Measurements from ENCODE around the gene NCAM2. TPM values are rescaled to one million over a fixed set of nuclear protein-coding genes. Genes with fewer than 3 reads are reported as not detected.

NCAM2 gene
- total and polyA plus RNA-seq, 2 experiments from 2014 or later, result 1.7 to 6.3 TPM

DNA sequence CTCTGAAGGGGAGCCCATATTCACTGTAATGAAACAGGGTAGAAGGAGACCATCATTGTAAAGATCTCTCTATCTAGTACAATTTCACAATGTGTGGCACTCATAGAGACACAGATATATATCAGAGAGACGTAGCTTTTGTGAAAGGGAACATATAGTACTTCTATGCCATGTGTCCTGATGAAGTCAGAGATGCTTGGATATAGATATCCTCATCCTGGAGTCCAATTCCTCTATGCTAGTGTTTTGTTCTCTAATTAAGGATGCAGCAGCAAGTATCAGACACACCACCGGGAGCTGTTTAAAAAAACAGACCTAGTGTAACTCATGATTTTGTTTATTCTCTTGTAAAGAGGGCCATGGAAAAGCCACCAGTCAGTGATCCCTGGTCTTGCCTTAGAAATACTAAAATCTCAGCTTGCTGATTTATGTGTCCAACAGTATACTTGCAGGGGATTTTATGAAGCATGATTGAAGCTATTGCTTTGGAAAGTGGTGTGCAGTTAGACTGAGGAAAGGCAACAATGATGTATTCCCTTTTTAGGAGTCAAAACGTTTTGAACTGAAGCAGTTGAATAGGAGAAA is 2.5 kb downstream of the NCAM2 start:
- WGBS (ENCODE audit: low lambda C conversion rate, missing lambda C conversion rate), result 48% methylated on average over 3 of the region's 3 CpGs
- Histone ChIP-seq H3K9me2 (replicated peaks; ENCODE audit: insufficient read depth) (no peaks in the 10 kb centered on the region), H3K79me2 (no peaks in the 10 kb centered on the region), H3K36me3 (replicated peaks; ENCODE audit: insufficient read depth, low read depth) (no peaks in the 10 kb centered on the region), H3K9me3 (ENCODE audit: low read depth) (no peaks in the 10 kb centered on the region), H3K4me2 (peak overlapping the region; percentile 56), H3K27ac (no peak overlapping the region), H3K27me3 (peaks cover 10% of the 10 kb centered on the region), H3K4me1 (ENCODE audit: insufficient read depth) (no peaks in the 10 kb centered on the region), H4K20me1 (ENCODE audit: insufficient read depth, poor library complexity, severe bottlenecking) (no peaks in the 10 kb centered on the region), H3K4me3 (no peak overlapping the region), H2AFZ (no peak overlapping the region)
- no peak for DNase-seq (ENCODE audit: low spot score)
- no peak for TF ChIP-seq EZH2phosphoT487 (IDR thresholded peaks at IDR 0.05; ENCODE audit: low read depth, severe bottlenecking, unreplicated experiment)
- TF ChIP-seq EZH2 (IDR thresholded peaks at IDR 0.05; ENCODE audit: borderline replicate concordance), result no peak
- TF ChIP-seq, protein P1, sequence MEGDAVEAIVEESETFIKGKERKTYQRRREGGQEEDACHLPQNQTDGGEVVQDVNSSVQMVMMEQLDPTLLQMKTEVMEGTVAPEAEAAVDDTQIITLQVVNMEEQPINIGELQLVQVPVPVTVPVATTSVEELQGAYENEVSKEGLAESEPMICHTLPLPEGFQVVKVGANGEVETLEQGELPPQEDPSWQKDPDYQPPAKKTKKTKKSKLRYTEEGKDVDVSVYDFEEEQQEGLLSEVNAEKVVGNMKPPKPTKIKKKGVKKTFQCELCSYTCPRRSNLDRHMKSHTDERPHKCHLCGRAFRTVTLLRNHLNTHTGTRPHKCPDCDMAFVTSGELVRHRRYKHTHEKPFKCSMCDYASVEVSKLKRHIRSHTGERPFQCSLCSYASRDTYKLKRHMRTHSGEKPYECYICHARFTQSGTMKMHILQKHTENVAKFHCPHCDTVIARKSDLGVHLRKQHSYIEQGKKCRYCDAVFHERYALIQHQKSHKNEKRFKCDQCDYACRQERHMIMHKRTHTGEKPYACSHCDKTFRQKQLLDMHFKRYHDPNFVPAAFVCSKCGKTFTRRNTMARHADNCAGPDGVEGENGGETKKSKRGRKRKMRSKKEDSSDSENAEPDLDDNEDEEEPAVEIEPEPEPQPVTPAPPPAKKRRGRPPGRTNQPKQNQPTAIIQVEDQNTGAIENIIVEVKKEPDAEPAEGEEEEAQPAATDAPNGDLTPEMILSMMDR (IDR thresholded peaks at IDR 0.05; ENCODE audit: poor library complexity), result no peak

DNA sequence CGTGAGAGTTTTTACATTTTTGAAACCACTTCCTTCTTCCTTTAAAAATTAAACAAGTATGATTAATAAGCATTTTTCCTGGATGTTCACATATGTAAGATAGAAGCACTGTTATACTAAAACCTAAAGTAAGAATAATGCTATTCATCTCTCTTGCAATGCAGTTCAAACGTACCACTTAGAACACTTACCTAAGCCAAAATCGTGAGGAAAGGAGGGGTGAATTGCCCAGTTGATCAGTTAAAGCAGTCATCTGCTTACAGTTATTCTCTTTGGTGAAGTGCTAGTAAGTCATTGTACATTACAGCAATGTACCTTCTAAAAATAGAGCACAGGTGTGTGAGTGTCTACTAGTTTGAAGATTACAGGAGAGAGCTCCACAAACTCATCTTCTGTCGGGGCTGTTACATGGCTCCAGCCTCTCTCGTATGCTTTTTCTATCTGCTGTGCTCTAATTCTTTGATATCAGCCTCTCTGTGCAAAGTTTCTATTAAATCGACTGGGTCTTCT is 3.4 kb downstream of the NCAM2 start:
- no peak overlapping the region for H2AFZ ChIP-seq
- H3K9me3 ChIP-seq (ENCODE audit: low read depth), result no peaks in the 10 kb centered on the region
- H3K27me3 ChIP-seq, result peaks cover 10% of the 10 kb centered on the region
- no peak for TF ChIP-seq EZH2phosphoT487 (IDR thresholded peaks at IDR 0.05; ENCODE audit: low read depth, severe bottlenecking, unreplicated experiment)
- TF ChIP-seq EZH2 (IDR thresholded peaks at IDR 0.05; ENCODE audit: borderline replicate concordance), result no peak
- TF ChIP-seq, protein P1 (IDR thresholded peaks at IDR 0.05; ENCODE audit: poor library complexity), result no peak
- H3K27ac ChIP-seq, result no peak overlapping the region
- H3K9me2 ChIP-seq (replicated peaks; ENCODE audit: insufficient read depth), result no peaks in the 10 kb centered on the region
- no peak for DNase-seq (ENCODE audit: low spot score)
- no peak overlapping the region for H3K4me3 ChIP-seq
- no peaks in the 10 kb centered on the region for H3K79me2 ChIP-seq
- H3K4me2 ChIP-seq, result peak overlapping the region; percentile 56
- WGBS (ENCODE audit: low lambda C conversion rate, missing lambda C conversion rate), result 78% methylated on average over 6 of the region's 6 CpGs
- H3K36me3 ChIP-seq (replicated peaks; ENCODE audit: insufficient read depth, low read depth), result no peaks in the 10 kb centered on the region
- no peaks in the 10 kb centered on the region for H3K4me1 ChIP-seq (ENCODE audit: insufficient read depth)
- H4K20me1 ChIP-seq (ENCODE audit: insufficient read depth, poor library complexity, severe bottlenecking), result no peaks in the 10 kb centered on the region

DNA sequence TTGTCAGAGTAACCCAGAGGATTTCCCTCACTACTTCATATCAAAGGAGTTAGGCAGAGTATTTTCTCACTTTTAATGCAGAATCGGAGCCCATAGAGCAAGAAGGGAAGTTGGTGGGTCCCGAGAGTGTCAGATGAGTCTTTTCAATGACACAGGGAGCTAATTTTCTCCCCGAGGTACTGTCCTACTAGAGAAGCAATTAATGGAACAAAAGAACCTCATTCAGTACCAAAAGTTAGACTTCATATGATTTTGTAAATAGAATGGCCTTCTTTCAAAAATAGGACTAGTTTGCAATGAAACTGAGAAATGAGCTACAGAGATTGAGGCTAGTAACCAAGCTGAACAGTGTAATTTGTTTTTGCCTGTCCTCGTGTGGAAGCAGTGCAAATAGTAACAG is 3.9 kb downstream of the NCAM2 start:
- H3K27ac ChIP-seq, result no peak overlapping the region
- no peaks in the 10 kb centered on the region for H3K4me1 ChIP-seq (ENCODE audit: insufficient read depth)
- TF ChIP-seq EZH2 (IDR thresholded peaks at IDR 0.05; ENCODE audit: borderline replicate concordance) (no peak), EZH2phosphoT487 (IDR thresholded peaks at IDR 0.05; ENCODE audit: low read depth, severe bottlenecking, unreplicated experiment) (no peak)
- TF ChIP-seq, protein P1 (IDR thresholded peaks at IDR 0.05; ENCODE audit: poor library complexity), result no peak
- H3K4me2 ChIP-seq, result peak overlapping the region; percentile 56
- peaks cover 6% of the 10 kb centered on the region for H3K27me3 ChIP-seq
- no peaks in the 10 kb centered on the region for H3K9me2 ChIP-seq (replicated peaks; ENCODE audit: insufficient read depth)
- no peaks in the 10 kb centered on the region for H3K9me3 ChIP-seq (ENCODE audit: low read depth)
- H3K79me2 ChIP-seq, result no peaks in the 10 kb centered on the region
- H3K36me3 ChIP-seq (replicated peaks; ENCODE audit: insufficient read depth, low read depth), result no peaks in the 10 kb centered on the region
- H4K20me1 ChIP-seq (ENCODE audit: insufficient read depth, poor library complexity, severe bottlenecking), result no peaks in the 10 kb centered on the region
- DNase-seq (ENCODE audit: low spot score), result no peak
- 73% methylated on average over 4 of the region's 4 CpGs for WGBS (ENCODE audit: low lambda C conversion rate, missing lambda C conversion rate)
- H2AFZ ChIP-seq, result no peak overlapping the region
- H3K4me3 ChIP-seq, result no peak overlapping the region

All from hepatocyte (in vitro differentiated cells).